NT2/D1 (cell line): ENCODE measurements around the gene MED13.
"Not testable (repeated sequence)": the region's sequence is repeated elsewhere in the genome, so short reads cannot be mapped to it uniquely, and the experiment has no call there.

Experiments
- DNase-seq: peaks from one replicate; pipeline ENCODE4 v3.0.0-alpha.2; 2011; ENCODE audit warnings: low read depth, low spot score
- H3K27me3 ChIP-seq: 2 replicates; pipeline ENCODE4 v1.6.0; 2011; ENCODE audit warnings: mild to moderate bottlenecking; ENCODE audit not compliant: insufficient read length, insufficient read depth
- H3K36me3 ChIP-seq: 2 replicates; pipeline ENCODE4 v1.6.1; 2011; ENCODE audit warnings: mild to moderate bottlenecking, low read length, mixed read lengths; ENCODE audit not compliant: insufficient read depth, insufficient read length
- H3K4me1 ChIP-seq: 2 replicates; pipeline ENCODE4 v1.5.1; 2011; ENCODE audit not compliant: insufficient read depth, insufficient read length
- H3K4me3 ChIP-seq: 2 replicates; pipeline ENCODE4 v1.5.1; 2011; ENCODE audit warnings: low read depth; ENCODE audit not compliant: insufficient read length
- H3K9ac ChIP-seq: 2 replicates; pipeline ENCODE4 v1.6.0; 2011; ENCODE audit warnings: low read depth; ENCODE audit not compliant: insufficient read length
- H3K9me3 ChIP-seq: 2 replicates; pipeline ENCODE4 v1.5.1; 2011; ENCODE audit warnings: mild to moderate bottlenecking, low read length; ENCODE audit not compliant: insufficient read depth
- SUZ12 ChIP-seq: IDR thresholded peaks from 2 replicates; pipeline ENCODE4 v1.6.1; 2011; ENCODE audit not compliant: insufficient read length, insufficient read depth; ENCODE audit errors: extremely low read depth
- YY1 ChIP-seq: IDR thresholded peaks from 2 replicates; pipeline ENCODE4 v1.6.1; 2011; ENCODE audit not compliant: insufficient read length, insufficient read depth
- ZNF274 ChIP-seq: IDR thresholded peaks from 2 replicates; pipeline ENCODE4 v1.6.1; 2011; ENCODE audit warnings: mild to moderate bottlenecking, low read depth, low read length

MED13 gene

GRCh38 chr17:62008294-62008693, 56.8 kb downstream of the MED13 start:
- Histone ChIP-seq H3K9me3 (no peaks in the 10 kb centered on the region), H3K9ac (no peak overlapping the region), H3K27me3 (no peaks in the 10 kb centered on the region), H3K36me3 (peaks cover 74% of the 10 kb centered on the region), H3K4me3 (no peak overlapping the region), H3K4me1 (no peaks in the 10 kb centered on the region)
- TF ChIP-seq ZNF274 (no peak), SUZ12 (no peak)
- no peak for DNase-seq

- H3K27me3 ChIP-seq = no peaks in the 10 kb centered on the region
- TF ChIP-seq ZNF274 (no peak), SUZ12 (no peak)
- no peak overlapping the region for H3K4me3 ChIP-seq
- no peaks in the 10 kb centered on the region for H3K9me3 ChIP-seq
- DNase-seq = no peak
- H3K9ac ChIP-seq = no peak overlapping the region
- no peaks in the 10 kb centered on the region for H3K4me1 ChIP-seq
- H3K36me3 ChIP-seq = peaks cover 66% of the 10 kb centered on the region
Observed at GRCh38 chr17:62004388-62004787, 60.7 kb downstream of the MED13 start.

GRCh38 chr17:62003141-62003540, 61.9 kb downstream of the MED13 start:
- DNase-seq, H3K4me1 ChIP-seq, H3K9ac ChIP-seq, H3K27me3 ChIP-seq, H3K9me3 ChIP-seq, H3K4me3 ChIP-seq: not testable (repeated sequence)
- H3K36me3 ChIP-seq = peaks cover 60% of the 10 kb centered on the region

- TF ChIP-seq ZNF274 (no peak), SUZ12 (no peak), YY1 (no peak)
- Histone ChIP-seq H3K36me3 (peaks cover 53% of the 10 kb centered on the region), H3K4me1 (no peaks in the 10 kb centered on the region), H3K9me3 (no peaks in the 10 kb centered on the region), H3K9ac (no peak overlapping the region), H3K27me3 (no peaks in the 10 kb centered on the region), H3K4me3 (no peak overlapping the region)
- no peak for DNase-seq
Observed at GRCh38 chr17:62001105-62001504, 64.0 kb downstream of the MED13 start.

- Histone ChIP-seq H3K9me3 (no peaks in the 10 kb centered on the region), H3K9ac (no peak overlapping the region), H3K4me1 (no peaks in the 10 kb centered on the region), H3K36me3 (peaks cover 54% of the 10 kb centered on the region), H3K27me3 (no peaks in the 10 kb centered on the region), H3K4me3 (no peak overlapping the region)
- no peak for DNase-seq
- no peak for TF ChIP-seq SUZ12
- TF ChIP-seq ZNF274 = no peak
- TF ChIP-seq YY1 = no peak
Observed at GRCh38 chr17:62000186-62000585, 64.9 kb downstream of the MED13 start.

- H3K9ac ChIP-seq, H3K27me3 ChIP-seq, H3K9me3 ChIP-seq, H3K4me3 ChIP-seq, H3K4me1 ChIP-seq, DNase-seq: not testable (repeated sequence)
- H3K36me3 ChIP-seq = peaks cover 52% of the 10 kb centered on the region
Observed at GRCh38 chr17:61998534-61998933, 66.5 kb downstream of the MED13 start.

- DNase-seq = no peak
- H3K4me3 ChIP-seq = no peak overlapping the region
- peaks cover 49% of the 10 kb centered on the region for H3K36me3 ChIP-seq
- no peak overlapping the region for H3K9ac ChIP-seq
- H3K4me1 ChIP-seq = no peaks in the 10 kb centered on the region
- no peaks in the 10 kb centered on the region for H3K9me3 ChIP-seq
- H3K27me3 ChIP-seq = no peaks in the 10 kb centered on the region
- no peak for TF ChIP-seq ZNF274
- no peak for TF ChIP-seq YY1
- no peak for TF ChIP-seq SUZ12
Observed at GRCh38 chr17:61997664-61998063, 67.4 kb downstream of the MED13 start.

- H3K36me3 ChIP-seq = peaks cover 54% of the 10 kb centered on the region
- H3K4me1 ChIP-seq = no peaks in the 10 kb centered on the region
- H3K9me3 ChIP-seq = no peaks in the 10 kb centered on the region
- no peak for TF ChIP-seq SUZ12
- TF ChIP-seq ZNF274 = no peak
- no peak for TF ChIP-seq YY1
- H3K4me3 ChIP-seq = no peak overlapping the region
- no peak for DNase-seq
- H3K9ac ChIP-seq = no peak overlapping the region
- H3K27me3 ChIP-seq = no peaks in the 10 kb centered on the region
Observed at GRCh38 chr17:61996916-61997605, 68.0 kb downstream of the MED13 start.
